Measurements from ENCODE around the gene PMM2.
"Not testable (repeated sequence)": the region's sequence is repeated elsewhere in the genome, so short reads cannot be mapped to it uniquely, and the experiment has no call there.

Gene PMM2

DNA sequence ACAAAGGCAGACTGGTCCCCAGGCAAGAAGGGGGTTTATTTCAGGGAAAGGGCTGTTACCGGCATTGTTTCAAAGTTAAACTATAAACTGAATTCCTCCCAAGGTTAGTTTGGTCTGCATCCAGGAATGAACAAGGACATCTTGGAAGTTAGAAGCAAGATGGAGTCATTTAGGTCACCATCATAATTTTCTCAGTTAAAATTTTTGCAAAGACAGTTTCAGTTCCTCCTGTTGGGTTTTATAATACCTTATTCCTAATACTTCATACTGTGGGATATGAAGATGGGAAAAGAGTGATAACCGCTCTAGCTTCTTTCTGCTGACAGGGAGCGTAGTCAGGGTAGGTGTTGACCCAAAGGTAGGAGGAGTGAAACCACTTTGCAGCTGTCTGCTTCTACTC is 24.8 kb downstream of the PMM2 start:
- no peak for DNase-seq

DNA sequence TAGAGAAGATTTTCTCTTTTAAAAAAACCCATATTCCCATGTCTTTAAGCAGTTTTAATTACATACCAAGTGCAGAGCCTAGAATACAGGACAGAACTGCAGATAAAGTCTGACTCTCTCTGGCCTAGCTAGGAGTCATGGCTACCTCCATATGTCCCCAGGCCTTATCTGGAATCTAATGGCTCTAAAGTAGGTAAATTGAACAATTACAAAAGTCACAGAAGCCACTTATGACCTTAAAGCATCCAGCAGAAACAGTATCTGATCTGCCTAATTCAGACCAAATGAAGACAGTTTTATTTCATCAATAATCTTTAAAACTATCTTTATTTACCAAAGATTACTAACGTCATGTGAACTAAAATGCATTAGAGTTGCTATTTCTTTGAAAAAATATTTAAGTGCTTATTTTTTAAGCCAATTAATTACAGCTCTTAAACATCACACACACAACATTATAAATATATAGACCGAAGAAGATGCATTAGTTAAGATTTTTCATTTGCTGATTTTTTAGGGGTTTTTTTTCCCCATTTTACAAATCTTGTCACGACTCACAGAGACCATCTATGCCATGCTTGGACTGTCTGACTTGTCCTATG is 28.7 kb downstream of the PMM2 start:
- DNase-seq = no peak

DNA sequence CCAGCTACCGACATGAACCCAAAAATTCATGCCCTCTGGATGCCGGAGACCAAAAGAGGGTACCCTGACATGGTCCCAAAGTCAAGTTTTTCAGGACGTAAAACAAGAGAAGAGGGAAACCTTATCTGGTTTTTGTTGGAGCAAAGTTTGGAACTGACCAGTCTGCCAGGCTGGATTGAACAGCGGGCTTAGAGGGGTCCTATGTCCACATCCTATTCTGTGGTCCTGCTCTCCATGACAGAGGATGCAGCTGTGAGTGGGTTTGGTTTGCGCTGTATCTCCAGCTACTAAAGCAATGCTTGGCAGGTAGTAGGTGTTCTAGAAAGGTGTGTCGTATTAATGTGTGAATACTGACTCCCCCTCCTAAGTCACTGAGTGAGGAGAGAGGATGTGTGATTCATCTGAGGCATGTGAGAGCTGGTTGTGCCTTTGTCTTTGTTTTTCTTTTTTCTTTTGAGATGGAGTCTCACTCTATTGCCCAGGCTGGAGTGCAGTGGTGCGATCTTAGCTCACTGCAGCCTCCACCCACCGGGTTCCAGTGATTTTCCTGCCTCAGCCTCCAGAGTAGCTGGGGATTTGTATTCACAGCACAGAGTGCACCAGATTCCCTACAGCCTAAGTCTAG is 31.0 kb downstream of the PMM2 start:
- DNase-seq = no peak

DNA sequence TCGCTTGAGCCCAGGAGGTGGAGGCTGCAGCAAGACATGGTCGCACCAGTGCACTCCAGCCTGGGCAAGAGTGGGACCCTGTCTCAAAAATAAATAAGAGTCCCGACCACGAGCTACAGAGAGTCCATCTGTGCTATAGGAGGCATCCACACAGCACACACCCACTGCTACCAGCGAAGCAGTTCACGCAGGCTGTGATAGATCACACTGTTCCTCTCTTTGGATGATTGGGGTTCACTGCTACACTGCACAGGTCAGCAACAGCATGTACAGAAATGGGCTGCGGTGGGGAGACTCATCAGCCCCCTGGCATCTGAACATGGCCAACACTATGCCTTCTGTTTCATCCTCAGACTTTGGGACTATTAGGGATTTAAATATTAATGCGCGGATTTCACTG is 33.8 kb downstream of the PMM2 start:
- no peak for DNase-seq

GRCh38 chr16:8831871-8832716 is 34.5 kb downstream of the PMM2 start:
- DNase-seq = no peak

GRCh38 chr16:8832717-8833105 is 35.1 kb downstream of the PMM2 start:
- DNase-seq = no peak

DNA sequence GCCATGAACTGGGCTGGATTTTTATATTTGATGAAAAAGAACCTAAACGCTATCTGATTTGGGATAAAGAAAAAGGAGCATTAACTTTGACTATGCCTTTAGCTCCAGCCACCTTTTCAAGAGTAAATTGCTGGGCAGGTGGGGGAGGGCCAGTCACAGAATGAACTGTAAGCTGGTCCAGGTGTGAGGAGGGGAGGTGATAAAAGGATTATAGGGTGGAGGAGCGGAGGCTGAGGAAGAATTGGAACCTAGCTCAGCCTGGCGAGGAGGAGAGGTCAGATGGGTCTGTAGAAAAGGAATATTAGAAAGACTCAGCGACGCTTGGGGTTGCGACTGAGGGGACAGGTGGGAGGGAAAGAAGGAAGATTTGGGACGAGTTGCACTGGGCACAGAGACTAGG is 39.2 kb downstream of the PMM2 start:
- not testable (repeated sequence) for DNase-seq

- DNase-seq = not testable (repeated sequence)
These were observed 40.0 kb downstream of the PMM2 start for GRCh38 chr16:8837594-8837993.

GRCh38 chr16:8842016-8842415 is 44.4 kb downstream of the PMM2 start:
- not testable (repeated sequence) for DNase-seq

DNA sequence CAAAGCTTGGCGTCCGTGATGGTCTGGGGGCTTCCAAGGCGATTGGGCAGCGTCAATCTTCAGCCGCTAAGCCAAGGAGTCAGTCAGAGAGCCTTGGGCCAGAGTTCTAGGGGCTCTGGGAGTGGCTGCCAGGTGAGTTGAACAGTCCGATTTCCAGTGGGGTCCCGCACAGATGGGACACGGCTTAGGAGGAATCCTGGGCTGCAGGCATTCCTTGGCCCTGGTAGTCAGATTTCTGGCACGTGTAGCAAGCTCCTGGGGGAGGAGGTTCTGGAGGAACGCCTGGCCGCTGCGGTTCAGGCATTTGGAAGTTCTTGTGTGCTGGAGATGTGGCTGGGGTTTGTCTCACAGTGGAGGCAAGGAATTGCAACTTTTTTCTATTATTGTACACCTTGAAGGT is 45.7 kb downstream of the PMM2 start:
- DNase-seq = not testable (repeated sequence)

DNA sequence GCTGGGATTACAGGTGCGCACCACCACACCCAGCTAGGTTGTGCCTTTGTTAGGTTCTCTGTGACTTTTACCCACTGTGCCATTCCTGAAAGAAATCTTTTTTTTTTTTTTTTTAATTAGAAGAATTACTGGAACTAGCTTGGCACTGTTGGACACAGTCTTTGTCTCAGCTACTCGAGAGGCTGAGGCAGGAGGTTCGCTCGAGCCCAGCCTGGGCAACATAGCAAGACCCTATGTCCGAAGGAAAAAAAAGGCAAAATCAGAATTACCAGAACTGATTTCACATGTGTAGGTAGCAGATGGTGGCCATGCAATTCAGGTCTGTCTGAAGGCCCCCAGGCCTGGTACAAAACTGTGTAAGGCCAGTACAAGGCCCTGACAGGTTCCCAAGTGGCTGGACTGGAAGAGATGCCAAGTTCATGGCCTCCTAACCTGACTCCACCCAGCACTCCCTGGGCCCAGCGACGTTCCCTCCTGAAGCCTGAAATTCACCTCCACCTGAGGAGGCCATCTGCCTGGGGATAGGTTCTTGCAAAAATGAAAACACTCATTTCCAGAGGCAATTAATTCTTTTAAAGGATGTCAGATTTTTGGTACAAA is 48.2 kb downstream of the PMM2 start:
- no peak for DNase-seq

DNA sequence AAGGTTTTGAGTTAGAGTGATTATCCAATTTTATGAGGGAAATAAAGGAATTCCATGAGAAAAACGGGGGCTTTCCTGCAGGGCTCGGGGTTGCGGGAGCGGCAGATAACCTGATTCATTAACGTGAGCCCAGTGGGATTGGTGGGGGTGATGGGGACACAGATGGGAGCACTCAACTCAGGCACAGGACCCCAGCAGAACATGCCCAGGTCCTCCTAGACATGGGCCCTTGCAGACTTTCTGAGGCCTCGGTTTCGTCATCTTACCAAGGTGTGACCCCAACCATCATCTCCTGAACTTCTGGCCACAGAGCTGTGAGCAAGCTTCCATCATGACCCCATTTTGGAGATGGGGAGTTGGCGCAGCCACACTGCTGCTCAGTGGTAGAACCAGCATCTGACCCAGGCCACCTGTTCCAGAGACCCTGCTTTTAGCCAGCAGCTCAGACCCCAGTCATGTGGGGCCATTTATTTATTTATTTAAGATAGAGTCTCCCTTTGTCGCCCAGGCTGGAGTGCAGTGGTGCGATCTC is 48.8 kb downstream of the PMM2 start:
- DNase-seq = no peak

- no peak for DNase-seq
These were observed 49.5 kb downstream of the PMM2 start for GRCh38 chr16:8847145-8847544.

- DNase-seq = no peak
These were observed 50.0 kb downstream of the PMM2 start for GRCh38 chr16:8847623-8848022.

DNA sequence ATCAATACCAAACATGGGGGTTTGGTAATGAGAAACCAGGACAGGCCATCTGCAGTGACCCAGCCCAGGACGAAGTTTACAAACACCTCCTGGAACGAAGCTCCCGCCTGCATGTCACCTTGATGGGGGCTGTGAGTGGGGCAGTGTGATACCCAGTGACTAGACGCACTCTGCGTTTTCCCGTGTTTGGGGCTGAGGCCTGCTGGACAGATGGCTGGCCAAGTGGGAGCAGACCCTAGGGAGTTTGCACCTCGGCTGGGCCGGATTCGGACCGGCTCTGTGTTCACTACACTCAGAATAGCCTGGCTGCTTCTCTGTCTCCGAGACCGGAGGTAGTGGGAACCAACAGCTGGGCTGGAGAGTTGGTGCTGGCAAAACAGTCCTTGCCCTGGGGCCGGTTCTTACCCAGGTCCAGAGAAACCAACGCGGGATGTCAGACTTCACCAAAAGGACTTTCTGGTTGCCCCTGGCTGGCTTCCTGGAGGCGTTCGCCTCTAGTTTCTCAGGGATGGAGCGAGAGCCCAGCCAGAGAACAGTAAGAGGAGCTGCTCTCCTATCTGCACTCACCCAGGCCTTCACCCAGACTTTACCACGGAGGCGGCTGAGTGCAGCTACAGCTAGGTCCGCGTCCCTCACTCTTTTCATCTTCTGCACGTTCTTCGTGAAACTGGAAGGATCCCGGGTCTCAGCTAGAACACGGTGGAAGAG is 50.7 kb downstream of the PMM2 start:
- no peak for DNase-seq

DNA sequence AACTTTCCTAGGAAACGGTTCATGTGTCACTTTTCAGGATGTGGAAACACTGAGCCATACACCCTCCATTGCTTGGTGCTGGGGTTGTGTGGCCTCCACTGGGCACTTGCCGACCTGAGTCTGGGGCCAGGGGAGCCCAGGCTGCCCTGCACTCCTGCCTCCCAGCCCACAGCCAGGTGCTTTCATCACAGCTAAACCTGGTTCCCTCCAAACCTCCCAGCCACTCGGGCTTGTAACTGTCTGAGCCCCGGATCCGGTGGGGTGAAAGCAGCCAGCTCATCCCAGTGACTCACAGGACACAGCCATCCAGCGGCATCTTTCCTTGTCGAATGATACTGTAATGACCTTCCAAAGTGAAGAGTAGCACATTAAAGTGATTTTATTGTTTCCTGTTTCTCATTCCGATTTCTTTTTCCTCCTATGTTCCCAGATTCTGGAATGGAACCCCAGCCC is 51.3 kb downstream of the PMM2 start:
- no peak for DNase-seq

- no peak for DNase-seq
These were observed 51.9 kb downstream of the PMM2 start for GRCh38 chr16:8849411-8850011.

DNA sequence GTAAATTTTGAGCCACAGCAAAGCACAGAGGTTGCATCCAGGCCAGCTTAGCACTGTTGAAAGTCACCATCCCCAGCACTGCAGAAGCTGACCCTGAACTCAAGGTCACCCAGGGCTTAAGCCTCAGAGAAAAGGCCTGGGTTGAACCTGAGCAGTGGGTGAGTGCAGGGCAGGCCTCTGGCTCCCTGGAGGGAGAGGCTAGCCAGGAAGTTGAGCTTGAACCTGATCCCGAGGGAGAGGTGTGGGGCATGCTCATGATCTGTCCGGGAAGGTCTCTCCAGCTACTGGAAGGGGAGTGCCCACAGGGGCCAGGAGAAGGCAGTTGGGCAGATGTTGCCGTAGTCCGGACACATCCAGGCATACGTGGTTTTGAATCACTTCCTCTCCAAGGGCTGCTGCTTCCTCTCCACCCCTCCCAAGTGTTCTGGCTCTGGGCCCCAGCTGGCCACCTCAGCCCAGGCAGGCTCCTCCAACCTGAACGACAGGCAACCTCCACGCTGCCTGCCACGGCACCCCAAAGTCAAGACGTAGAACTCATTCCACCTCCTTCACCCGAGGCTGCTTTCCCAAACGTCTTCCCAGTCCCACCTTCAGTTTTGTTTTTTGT is 52.7 kb downstream of the PMM2 start:
- peak; percentile 59 to 77 for DNase-seq

DNA sequence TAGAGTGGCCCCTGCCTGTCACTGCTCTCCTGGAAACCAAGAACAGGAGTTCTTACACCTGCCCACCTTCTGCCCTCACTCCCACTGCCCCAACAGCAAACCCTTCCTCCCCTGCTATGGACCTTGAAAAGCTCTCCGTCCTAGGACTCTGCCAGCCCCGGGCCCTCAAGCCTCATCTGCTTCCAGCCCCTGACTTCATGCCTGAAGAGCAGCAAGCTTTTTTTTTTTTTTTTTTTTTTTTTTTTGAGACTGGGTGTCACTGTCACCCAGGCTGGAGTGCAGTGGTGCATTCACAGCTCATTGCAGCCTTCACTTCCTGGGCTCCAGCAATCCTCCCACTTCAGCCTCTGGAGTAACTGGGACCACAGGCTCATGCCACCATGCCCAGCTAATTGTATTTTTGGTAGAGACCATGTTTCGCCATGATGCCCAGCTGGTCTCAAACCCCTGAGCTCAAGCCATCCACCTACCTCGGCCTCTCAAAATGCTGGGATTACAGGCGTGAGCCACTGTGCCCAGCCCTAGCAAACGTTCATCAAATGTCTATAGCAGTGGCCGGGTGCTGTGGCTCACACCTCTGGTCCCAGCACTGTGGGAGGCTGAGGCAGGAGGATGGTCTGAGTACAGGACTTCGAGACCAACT is 54.2 kb downstream of the PMM2 start:
- no peak for DNase-seq

GRCh38 chr16:8852534-8852933 is 54.9 kb downstream of the PMM2 start:
- no peak for DNase-seq

- DNase-seq = no peak
These were observed 55.5 kb downstream of the PMM2 start for GRCh38 chr16:8853150-8853549.

Data from Kasumi-1 (cell line).